NT2/D1 (cell line): ENCODE measurements around the gene STYXL2.

Experiments used
- SUZ12 ChIP-seq: IDR thresholded peaks from 2 replicates; pipeline ENCODE4 v1.6.1; 2011; ENCODE audit not compliant: insufficient read length, insufficient read depth; ENCODE audit errors: extremely low read depth
- YY1 ChIP-seq: IDR thresholded peaks from 2 replicates; pipeline ENCODE4 v1.6.1; 2011; ENCODE audit not compliant: insufficient read length, insufficient read depth
- ZNF274 ChIP-seq: IDR thresholded peaks from 2 replicates; pipeline ENCODE4 v1.6.1; 2011; ENCODE audit warnings: mild to moderate bottlenecking, low read depth, low read length

DNA sequence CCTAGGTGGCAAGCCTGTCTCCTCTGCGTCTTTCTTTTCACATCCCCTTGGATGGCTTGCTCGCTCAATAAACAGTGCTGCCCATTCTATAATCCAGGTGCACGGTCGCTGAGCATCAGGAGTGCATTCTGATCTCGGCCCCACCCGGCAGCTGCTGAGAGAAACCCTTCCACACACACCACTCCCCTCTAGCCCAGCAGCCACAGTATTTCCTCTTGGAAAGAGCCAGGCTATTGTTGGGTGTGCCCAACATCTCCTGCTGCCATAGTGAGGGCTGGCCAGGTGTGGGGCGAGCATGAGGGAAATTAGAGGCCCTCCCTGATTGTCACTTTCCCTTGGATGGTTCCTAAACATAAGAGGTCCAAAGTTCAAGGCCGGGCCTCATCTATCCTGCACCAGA, 28.4 kb upstream of the STYXL2 start:
- no peak for TF ChIP-seq ZNF274
- no peak for TF ChIP-seq YY1
- no peak for TF ChIP-seq SUZ12
